GM18520 (cell line): ENCODE results near the gene TTC21A.
"Not testable (repeated sequence)": the region's sequence is repeated elsewhere in the genome, so short reads cannot be mapped to it uniquely, and the experiment has no call there.

ENCODE experiments used
- ATAC-seq: cut with Tn5 transposase; IDR thresholded peaks from one replicate; pipeline ENCODE4 v1.9.1; 2021; ENCODE audit not compliant: unreplicated experiment

TTC21A gene

GRCh38 chr3:39148435-39149058, 41.1 kb downstream of the TTC21A start:
- no peak for ATAC-seq

GRCh38 chr3:39149059-39149455, 41.6 kb downstream of the TTC21A start:
- ATAC-seq = no peak

GRCh38 chr3:39149498-39150147, 42.1 kb downstream of the TTC21A start:
- no peak for ATAC-seq

- no peak for ATAC-seq
Observed at GRCh38 chr3:39150148-39150802, 42.8 kb downstream of the TTC21A start.

GRCh38 chr3:39150803-39151631, 43.5 kb downstream of the TTC21A start:
- ATAC-seq = no peak

- ATAC-seq = no peak
Observed at GRCh38 chr3:39153977-39154279, 46.4 kb downstream of the TTC21A start.

GRCh38 chr3:39154280-39155021, 47.0 kb downstream of the TTC21A start:
- no peak for ATAC-seq

- ATAC-seq = no peak
Observed at GRCh38 chr3:39156421-39156820, 48.9 kb downstream of the TTC21A start.

- ATAC-seq = no peak
Observed at GRCh38 chr3:39157359-39157758, 49.9 kb downstream of the TTC21A start.

GRCh38 chr3:39158148-39158715, 50.8 kb downstream of the TTC21A start:
- no peak for ATAC-seq

- ATAC-seq = no peak
Observed at GRCh38 chr3:39164414-39164813, 56.9 kb downstream of the TTC21A start.

- no peak for ATAC-seq
Observed at GRCh38 chr3:39165518-39165917, 58.0 kb downstream of the TTC21A start.

- no peak for ATAC-seq
Observed at GRCh38 chr3:39166134-39166710, 58.7 kb downstream of the TTC21A start.

- no peak for ATAC-seq
Observed at GRCh38 chr3:39166932-39167532, 59.6 kb downstream of the TTC21A start.

GRCh38 chr3:39168156-39168780, 60.8 kb downstream of the TTC21A start:
- no peak for ATAC-seq

- no peak for ATAC-seq
Observed at GRCh38 chr3:39169712-39170111, 62.2 kb downstream of the TTC21A start.

- no peak for ATAC-seq
Observed at GRCh38 chr3:39170461-39170860, 63.0 kb downstream of the TTC21A start.

GRCh38 chr3:39170877-39171276, 63.4 kb downstream of the TTC21A start:
- ATAC-seq = not testable (repeated sequence)

GRCh38 chr3:39171860-39172259, 64.4 kb downstream of the TTC21A start:
- ATAC-seq = no peak
